Myocyte (in vitro differentiated cells): ENCODE data around the gene GUCA2B. TPM values are rescaled to one million over a fixed set of nuclear protein-coding genes. Genes with fewer than 3 reads are reported as not detected.

ENCODE experiments used
- DNase-seq: peaks from one replicate; pipeline ENCODE4 v3.0.0-alpha.2; 2012; ENCODE audit warnings: low read depth
- total RNA-seq: library from RNA; depleted of rRNA; stranded (reverse); fragments of >200 nt; gene quantifications from 2 replicates; pipeline ENCODE4 v1.2.3, GENCODE V29; 2014

GUCA2B gene
- total RNA-seq, 1 donor from 2014 or later, result not detected

DNA sequence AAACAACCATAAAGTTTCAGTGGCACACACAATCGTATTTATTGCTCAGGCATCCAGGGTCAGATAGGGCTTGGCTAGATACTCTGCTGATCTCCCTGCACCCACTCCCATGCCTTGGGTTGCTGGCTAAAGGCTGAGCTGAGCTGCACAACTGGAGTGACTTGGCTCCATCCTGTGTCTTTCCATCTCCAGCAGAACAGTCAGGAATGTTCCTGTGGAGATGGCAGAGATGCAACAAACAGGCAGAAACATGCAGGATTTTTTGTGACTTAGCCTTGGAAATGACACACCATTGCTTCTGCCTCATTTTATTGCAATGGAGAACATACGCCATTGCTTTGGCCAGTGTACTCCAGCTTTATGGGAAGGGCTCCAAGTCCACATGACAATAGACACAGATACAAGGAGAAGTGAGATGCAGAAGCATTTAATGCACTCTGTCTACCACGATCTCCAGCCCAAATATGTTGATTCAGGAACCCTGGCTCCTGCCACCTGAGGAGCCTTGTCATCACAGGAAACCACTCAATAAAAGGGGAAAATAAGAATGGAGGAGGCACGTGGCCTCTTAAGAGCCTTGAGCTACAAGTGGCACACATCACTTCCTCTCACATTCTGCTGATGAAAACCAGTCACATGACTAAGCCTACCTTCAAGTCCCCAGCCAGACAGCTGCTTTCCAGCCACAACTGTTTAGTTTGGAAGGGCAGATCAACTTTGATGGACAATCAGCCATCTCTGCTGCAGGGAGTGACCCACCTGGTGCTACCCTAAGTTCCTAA is 10.1 kb upstream of the GUCA2B start:
- DNase-seq, result peak; percentile 8

DNA sequence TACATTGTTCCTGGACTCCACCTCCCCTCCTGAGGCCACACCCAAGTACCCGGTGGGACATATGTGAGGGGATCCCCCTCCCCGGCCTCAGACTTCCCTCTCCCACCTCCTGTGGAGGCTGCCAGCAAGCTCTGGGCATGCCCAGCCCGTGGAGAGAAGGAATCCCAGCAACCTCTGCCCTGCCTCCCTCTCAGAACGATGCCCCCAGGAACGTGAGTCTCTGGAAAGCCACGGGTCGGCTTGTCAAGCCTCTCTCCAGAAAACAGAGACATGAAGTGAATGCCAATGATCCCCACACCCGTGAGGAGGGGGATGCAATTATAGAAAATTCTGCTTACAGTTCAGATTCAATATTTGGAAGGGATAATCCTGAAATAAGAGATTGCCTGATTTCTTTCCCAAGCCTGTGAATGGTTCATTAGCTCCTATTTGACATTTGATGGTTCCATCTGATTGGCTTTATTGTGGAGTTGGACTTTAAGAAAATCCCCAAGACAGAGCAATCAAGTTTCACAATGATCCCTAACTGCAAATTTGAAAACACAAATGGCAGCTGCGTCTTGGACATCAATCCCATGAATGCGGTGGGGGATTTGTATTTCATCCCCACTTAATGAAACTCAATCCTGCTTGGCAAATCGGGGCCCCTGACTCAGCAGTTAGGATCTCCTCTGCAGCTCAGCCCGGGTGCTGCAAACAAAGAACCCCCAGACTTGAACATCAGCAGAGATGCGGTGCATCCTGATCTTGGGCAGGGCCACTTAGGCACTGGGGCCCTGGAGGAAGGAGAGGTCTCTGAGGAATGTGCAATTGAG is 9.1 kb upstream of the GUCA2B start:
- DNase-seq, result peak; percentile 57

DNA sequence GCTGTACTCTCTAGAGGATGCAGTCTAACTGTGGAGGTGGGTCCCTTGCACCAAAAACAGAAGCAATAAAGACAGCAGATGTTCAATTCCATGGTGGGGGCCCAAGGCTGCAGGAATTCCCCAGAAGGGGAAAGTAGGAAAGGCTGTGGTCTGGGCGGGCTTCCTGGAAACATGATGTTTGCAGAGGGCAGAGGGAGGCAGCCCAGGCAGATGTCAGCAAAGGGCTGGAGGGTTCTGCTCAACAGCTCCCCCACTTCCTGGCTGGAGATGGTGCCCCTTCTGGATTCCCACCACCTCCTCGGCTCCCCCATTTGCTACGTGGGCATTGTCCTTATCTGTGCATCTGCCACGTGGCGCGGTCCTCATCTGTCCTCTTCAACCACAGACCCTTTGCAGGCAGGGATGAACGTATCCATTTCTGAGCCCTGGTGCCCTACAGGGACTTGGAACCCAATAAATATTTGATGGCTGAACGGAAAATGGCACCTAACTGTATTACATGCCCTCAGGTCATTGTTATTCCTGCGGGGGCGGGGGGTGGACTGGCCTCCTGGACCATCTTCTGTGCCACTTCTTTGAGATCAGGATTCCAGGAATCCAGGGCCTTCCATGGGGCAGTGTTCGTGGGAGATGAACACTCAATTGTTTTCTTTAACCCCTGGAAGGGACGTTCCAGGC is 8.4 kb upstream of the GUCA2B start:
- peak; percentile 3 for DNase-seq

DNA sequence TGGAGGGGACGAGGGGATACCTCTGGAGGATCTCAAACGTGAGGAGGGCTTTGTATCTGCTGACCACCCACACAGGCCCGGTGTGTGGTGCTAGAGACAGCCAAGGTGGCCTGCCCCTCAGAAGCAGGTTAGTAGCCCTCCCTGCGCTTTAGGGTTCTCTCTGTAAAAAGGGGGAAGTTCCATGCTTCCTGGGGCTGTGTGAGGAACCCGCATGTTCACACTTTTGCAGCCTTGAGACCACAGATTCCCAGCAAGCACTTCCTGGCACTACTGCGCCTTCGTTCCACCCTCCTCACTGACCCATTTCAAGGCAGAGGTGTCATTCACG is 7.9 kb upstream of the GUCA2B start:
- DNase-seq, result no peak

DNA sequence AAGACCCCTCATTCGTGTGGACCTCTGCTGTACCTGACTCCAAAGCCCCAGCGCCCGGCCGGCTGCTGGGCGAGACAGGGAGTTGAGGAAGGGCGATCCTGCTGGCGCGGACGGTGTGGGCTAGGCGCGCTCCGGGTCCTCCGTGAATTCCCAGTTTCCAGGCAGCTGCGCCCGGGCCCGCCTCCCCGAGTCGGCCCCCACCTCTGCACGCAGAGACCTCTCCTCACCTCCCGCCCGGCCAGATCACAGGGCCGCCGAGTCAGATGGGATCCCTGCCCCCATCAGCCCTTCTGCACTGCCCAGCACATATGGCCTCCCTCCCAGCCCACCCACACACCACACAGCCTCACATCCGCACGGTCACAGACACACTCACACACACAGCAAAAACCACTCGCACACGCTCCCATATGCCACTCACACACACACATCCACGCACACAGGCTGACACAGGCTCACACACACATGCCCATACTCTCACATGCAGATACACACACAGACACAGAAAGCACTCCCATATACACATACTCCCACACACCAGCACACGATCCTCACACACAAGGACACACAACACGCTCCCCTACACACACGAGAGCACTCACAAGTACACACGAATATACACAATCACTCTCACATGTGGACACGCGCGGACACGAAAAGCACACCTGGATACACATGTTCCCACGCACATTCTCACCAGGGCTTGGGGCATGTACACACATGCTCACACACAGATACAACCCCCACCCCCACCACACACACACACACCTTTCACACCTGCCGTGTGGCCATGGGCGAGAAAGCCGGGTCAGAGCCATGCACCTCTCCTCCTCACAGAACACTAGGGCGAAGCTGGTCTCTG is 7.2 kb upstream of the GUCA2B start:
- no peak for DNase-seq

DNA sequence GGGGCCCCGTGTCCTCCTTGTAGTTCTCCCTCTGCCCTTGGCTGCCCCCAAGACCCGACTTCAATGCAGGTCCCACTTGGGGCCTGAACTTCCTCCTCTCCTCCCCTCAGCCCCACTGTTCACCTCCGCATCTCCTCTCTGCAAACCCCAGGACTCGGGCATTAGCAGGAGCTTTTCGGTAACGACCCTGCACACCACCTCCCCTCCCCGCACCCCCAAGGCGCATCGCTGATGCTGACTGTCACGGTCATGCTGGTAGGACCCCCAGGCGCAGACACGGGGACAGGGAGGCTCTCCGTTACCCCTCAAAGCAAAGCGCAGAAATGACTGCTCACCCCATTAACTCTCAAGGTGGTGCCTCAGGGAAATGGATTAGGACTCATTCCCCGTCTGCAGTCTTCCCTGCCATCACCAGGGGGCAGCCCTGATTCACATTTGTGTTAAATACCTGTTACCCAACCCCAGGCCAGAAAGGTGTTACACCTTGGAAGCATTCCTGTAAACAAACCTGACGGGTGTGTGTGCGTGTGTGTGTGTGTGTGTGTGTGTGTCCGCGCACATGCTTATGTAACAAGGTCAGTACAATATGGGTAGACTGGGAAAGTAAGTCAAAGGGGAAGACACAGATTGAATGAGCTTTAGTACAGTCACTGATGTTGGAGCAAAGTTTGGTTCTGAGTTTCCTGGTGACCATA is 6.4 kb upstream of the GUCA2B start:
- DNase-seq, result peak; percentile 59

DNA sequence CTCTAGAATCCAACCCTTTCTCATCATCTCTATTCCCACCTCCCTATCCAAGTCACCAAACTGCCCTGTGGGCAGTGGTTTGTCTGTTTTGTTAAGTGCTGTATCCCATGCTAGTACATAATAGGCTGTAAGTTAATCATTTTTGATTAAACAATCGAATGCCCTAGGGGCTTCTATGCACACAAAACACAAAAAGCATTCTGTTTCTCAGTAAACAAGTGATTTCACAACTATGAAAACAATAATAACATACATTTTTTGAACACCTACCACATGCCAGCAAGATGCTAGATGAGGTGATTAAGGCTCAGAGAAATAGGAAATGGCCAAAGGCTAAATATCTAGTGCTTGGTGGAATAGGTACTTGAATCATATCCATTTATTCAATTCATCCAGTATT is 5.0 kb upstream of the GUCA2B start:
- no peak for DNase-seq

DNA sequence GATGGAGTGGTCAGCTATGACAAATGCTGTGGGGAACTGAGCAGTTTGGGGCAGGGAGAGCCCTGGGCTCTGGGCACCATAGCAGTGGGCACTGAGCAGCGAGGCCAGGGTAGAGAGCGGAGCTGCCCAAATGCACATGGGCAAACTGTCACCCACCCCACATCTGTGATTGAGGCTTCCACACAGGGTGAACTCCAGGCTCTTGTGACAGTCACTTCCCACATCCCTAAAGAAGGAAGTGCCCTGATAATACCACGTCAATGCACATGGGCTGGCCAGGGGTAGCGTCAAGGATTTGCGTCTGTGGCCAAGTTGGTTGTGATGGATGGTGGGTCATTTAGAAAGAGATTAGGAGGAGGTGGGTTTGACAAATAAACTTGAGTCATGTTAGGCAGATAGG is 2.6 kb upstream of the GUCA2B start:
- DNase-seq, result no peak

DNA sequence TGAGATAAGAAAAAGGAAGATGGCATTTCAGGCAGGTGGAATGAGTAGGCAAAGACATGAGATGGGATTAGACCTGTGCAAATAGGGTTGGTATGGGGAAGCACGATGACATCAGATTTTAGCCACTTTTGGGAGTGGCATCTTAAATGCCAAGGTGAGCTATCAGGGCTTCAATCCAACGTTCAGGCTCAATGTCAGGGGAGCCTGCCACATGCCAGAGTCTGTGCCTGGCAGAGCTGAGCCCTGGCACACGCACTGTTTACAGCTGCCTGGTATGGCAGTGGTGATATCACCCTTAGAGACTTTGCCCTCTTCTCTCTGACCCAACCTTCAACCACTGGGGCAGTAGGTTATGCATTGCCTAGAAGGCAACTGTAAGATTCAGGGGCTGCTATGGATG is 1.1 kb upstream of the GUCA2B start:
- DNase-seq, result no peak

DNA sequence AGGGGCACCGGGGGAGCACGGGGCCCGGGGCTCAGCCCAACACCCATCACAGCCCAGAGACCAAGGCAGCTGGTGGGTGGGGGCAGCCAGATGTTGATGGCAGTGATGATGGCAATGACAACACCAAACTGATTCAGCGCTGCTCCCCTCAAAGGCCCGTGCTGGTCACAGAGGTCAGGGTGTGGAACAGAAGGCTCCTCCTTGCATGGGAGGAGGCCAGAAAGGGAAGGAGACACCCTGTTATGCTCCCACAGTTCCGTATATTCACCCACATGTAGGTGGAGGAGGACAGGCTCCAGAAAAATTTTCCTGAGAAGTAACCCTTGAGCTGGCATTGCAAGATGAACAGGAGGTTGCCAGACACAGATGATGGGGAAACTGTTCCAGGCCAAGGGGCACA is 414 bp downstream of the GUCA2B start:
- DNase-seq, result no peak

DNA sequence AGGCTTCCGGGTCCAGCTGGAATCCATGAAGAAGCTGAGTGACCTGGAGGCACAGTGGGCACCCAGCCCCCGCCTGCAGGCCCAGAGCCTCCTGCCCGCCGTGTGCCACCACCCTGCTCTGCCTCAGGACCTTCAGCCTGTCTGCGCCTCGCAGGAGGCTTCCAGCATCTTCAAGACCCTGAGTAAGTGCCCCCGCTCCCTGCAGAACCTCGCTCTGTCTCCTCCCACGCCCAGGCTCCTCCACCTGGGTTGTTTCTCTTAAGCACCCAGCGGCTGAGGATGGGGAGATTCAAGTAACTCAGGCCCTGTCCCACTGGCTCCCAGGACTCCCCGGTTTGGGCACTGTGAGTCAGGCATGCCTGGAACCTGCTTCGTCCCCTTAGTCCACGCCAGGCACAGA is 1.5 kb downstream of the GUCA2B start:
- DNase-seq, result no peak

DNA sequence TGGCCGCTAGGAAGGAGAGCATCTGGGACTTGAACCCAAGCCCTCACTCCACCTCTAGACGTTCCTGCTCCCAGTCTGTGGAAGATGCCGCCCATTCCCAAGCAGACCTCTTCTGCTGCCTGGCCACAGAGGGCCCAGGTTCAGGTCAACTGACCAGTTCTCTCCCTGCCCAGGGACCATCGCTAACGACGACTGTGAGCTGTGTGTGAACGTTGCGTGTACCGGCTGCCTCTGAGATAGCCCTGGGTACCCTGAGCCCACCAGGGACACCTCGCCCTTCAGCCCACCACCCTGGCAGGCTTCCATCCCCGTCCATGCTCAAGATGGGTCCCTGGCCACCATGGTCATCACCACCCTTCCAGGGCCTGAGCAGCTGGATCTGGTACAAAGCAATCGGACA is 2.2 kb downstream of the GUCA2B start:
- no peak for DNase-seq

DNA sequence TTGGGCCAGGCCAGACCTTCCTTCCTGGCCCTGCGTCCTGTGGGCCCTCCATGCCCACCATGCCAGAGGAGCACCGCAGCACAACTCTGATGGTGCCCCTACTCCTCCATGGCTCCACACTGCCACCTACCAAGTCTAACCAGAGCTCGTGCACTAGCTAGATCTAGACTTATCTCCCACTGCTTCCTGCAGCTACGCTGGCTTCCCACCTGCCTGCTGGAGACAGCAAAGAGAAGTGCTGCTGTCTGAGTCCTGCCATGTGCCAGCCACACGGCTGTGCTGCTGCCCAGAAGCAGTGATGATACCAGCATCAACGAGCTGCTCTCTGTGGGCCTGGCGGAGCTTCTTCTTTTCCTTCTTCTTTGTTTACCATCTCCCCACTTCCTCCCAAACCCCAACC is 4.5 kb downstream of the GUCA2B start:
- DNase-seq, result no peak

DNA sequence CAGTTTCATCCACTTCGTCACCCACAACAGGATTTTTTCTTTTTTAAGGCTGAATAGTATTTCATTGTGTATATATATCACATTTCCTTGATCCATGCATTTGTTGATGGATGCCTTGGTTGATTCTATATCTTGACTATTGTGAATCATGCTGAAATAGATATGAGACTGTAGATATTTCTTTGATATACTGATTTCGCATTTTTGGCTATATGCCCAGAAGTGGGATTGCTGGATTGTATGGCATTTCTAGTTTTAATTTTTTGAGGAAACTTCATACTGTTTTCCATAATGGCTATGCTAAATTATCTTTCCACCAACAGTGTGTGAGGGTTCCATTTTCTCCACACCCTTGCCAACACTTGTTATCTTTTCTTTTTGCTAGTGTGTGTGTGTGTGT is 5.0 kb downstream of the GUCA2B start:
- DNase-seq, result no peak

DNA sequence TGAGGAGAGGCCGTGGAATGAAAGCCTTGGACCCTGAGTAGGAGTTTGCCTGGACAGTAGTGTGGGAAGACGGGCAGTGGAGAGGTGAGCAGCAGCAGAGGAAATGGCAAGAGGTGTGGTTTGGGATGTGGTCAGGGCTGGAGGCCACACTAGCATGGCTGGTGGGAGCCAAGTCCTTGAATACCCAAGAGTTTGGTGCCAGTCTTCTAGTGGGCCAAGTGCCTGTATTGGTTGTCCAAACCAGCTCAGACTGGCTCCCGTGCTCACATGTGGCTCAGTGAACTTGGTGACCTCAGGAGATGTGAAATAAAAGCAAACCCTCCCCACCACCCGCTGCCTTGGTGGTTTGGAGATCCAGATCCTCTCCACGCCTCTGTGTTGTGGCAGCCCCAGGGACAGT is 9.0 kb downstream of the GUCA2B start:
- DNase-seq, result peak; percentile 32

DNA sequence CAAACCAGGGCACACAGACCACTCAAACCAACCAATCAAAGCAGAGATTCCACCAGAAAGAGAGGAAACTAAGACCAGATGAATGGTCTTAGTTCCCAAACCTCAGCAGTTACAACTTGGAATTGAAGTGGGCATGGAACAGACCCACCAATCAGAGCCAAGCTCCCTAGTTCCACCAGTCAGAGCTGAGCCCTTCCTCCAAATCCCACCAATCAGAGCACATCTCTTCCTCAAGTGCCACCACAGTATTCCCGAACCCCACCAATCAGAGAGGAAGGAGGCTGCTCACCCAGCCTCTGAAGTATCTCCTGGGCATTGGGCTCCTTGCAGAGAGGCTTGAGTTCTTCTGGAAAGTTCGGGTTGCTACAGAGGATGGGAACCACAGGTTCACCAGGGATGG is 9.9 kb downstream of the GUCA2B start:
- DNase-seq, result no peak

DNA sequence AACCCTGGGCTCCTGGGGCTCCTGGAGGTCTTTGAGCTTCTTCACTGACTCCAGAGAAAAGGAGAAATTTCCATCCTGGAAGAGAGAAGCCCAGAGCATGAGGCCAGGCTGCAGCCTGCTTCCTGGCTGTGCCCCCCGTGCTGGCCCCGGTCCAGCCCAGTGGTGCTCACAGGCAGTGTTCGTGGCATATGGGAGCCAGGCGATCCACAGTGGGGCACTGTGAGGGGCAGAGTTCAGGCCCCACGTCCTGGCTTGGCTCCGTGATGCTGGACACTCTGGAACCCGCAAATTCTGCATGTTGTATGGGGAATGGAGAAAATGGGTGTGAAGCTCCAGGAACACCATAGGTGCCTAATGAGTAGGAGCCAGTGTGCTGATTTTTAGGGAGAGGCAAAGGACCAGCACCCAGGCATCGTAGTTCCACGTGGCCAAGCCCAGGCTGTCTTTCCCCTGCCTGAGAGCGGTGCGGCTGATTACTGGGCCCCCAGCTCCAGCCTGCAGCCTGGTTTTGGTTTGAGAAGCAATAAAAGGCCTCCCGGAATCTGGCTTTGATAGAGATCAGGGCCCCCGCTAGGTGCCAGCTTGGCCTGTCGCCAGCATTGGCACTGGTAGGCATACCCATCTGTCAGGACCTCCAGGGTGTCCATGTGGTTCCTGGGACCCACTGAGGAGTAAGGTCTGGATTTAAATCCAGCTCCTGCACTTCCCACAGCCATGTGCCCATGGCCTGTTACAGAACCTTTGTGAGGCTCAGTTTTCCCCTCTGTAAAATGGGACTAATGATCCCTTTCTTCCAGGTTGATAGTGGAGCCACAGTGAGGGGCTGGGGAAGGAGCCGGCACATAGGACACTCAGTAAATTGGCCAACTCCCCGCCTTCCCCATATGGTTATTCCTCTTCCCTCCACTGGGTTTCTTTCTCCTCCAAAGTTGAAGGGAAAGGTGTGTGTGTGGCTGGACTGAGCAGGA is 10.6 kb downstream of the GUCA2B start:
- DNase-seq, result no peak

DNA sequence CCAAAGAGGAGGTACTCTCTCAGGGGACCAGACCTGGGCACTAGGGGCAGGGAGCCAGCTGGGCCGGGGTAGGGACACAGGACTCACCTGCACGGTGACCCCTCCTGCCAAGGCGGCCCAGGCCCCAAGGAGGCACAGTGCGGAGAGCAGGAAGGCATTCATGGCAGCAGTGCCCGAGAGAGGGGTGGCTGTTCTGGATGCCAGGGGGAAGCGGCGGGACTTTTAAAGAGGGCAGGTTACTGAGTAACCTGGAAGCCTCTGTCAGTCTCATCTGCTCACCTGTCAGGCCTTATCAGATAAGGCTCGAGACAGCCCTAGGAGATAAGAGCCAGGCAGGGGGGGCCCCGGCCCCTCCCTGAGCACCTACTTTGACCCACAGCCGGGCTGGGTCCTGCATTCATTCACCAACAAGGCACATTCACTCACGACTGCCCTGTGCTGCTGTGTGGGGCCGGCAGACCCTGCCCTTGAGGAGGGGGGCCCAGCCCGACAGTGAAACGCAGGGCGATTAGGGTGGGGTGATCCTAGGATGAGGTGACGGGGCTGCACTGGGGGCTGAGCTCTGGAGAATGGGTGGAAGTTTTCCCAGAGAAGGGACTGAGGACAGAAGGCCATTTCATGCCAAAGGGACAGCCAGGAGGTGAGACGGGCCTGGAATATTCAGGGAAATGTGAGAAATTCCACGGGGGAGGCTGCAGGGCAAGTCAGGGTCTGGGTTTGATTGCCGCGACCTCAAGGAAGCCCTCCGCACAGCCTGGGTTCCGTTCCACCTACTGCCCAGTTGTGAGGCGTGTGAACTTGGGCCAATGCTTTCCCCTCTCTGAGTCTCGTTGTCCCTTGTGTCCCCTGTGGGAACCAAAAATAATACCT is 11.6 kb downstream of the GUCA2B start, which contains the start of gene GUCA2A:
Gene GUCA2A, minus strand, starts transcription at position 195 of the 870 bp plus-strand sequence. Its CDS starts 33 bp downstream, at position 162.
- DNase-seq, result no peak
